Gastrocnemius medialis (tissue), 4 donors: ENCODE data around the gene MYOCD. TPM values are rescaled to one million over a fixed set of nuclear protein-coding genes. Genes with fewer than 3 reads are reported as not detected.

Experiments
- ATAC-seq, 2 donors: fragments of 150-250 bp; one replicate each; pipeline ENCODE4 v1.9.1; 2016
- DNase-seq, 2 donors: peaks; one replicate each; pipeline ENCODE4 v3.0.0-alpha.2; 2019
- H3K27ac ChIP-seq, 4 donors: fragments of 200-600 bp; sonication (generic); 1 replicate in 1 of 4; 2 replicates in 3 of 4; pipeline ENCODE4 v1.5.1; 2016 to 2018; ENCODE audit warnings: mild to moderate bottlenecking in 2 of 4, moderate library complexity in 1 of 4
- H3K27me3 ChIP-seq, 3 donors: fragments of 200-600 bp; sonication (generic) in 2 of 3; 1 replicate in 1 of 3; 2 replicates in 2 of 3; pipeline versions ENCODE4 v1.5.1 to v1.6.0; 2016 to 2019; ENCODE audit warnings: mild to moderate bottlenecking in 1 of 3, moderate library complexity in 1 of 3
- H3K36me3 ChIP-seq, 2 donors: fragments of 200-600 bp; sonication (generic) in 1 of 2; one replicate each; pipeline ENCODE4 v1.5.1; 2017 to 2018
- H3K4me1 ChIP-seq, 2 donors: fragments of 200-600 bp; sonication (generic) in 1 of 2; one replicate each; pipeline ENCODE4 v1.5.1; 2016 to 2017; ENCODE audit warnings: mild to moderate bottlenecking in 2 of 2
- H3K4me3 ChIP-seq, 4 donors: fragments of 200-600 bp; sonication (generic) in 3 of 4; 1 replicate in 1 of 4; 2 replicates in 3 of 4; pipeline ENCODE4 v1.5.1; 2016 to 2019; ENCODE audit warnings: mild to moderate bottlenecking in 2 of 4
- H3K9me3 ChIP-seq, 3 donors: fragments of 200-600 bp; sonication (generic) in 2 of 3; 1 replicate in 1 of 3; 2 replicates in 2 of 3; pipeline ENCODE4 v1.5.1; 2016 to 2019
- POLR2A ChIP-seq, 2 donors: fragments of 450-650 bp; IDR thresholded peaks; one replicate each; pipeline ENCODE4 v1.6.1; 2017; ENCODE audit warnings: antibody characterized with exemption in 2 of 2, mild to moderate bottlenecking in 2 of 2, moderate library complexity in 2 of 2
- in situ Hi-C, 4 donors: fragments of 200-750 bp; cut with MboI; loops; one replicate each; pipeline versions ENCODE4 v1.15.0 to v1.8.0; 2017; ENCODE audit warnings: low sequenced_read_pairs in 4 of 4
- intact Hi-C: fragments of 100-400 bp; cut with DNase I; formaldehyde crosslinking; loops from one replicate; pipeline ENCODE4 v1.15.1; 2023; ENCODE audit warnings: low total_unique reads
- total RNA-seq, 4 donors: library from RNA; depleted of rRNA; stranded (reverse); fragments of >200 nt; gene quantifications; one replicate each; pipeline versions ENCODE4 v1.1.0 to v1.2.3, GENCODE V29; 2016
- TF ChIP-seq, protein P1 (sequence below), 5 experiments: fragments of 450-650 bp in 3 of 5; fragments of 200-600 bp in 2 of 5; sonication (generic) in 2 of 5; IDR thresholded peaks in 4 of 5; conservative IDR thresholded peaks in 1 of 5; 1 replicate in 4 of 5; 2 replicates in 1 of 5; pipeline ENCODE4 v1.5.1; 2016 to 2019; ENCODE audit warnings: antibody characterized with exemption in 5 of 5, mild to moderate bottlenecking in 3 of 5, moderate library complexity in 3 of 5

MYOCD gene
- total RNA-seq, 4 donors from 2014 or later, result 0.36 to 2.7 (median 1.2) TPM

DNA sequence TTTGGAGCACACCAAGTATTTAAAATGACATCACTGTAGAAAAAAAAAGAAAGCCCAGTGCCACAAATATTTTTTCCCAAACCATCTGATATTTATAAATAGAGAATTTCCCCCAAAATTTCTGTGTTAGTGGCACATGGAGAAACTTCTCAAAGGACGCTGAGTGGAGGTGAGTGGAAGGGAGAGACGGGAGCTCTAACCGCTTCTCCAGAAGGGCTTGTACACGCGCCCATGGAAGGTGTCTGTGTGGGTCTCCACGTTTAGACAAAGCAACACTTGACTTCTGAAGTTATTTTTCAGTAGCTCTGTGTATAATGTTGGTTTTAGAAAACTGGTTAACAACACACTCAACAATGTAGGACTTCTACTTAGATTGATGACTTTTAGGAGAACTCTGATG is 1.0 kb downstream of the MYOCD start:
- no peaks in the 10 kb centered on the region for H3K9me3 ChIP-seq
- intact Hi-C loops (loop anchor here (5.0 kb wide), 1 partner anchor 409 kb away; no protein-coding TSS in a partner anchor), in situ Hi-C loops (loop anchor here in 1 of 4 donors (25.0 kb wide), 1 partner anchor 104 kb away; no protein-coding TSS in a partner anchor)
- H3K27ac ChIP-seq, result peak overlapping the region in 2 of 4 donors; percentile 21 to 52
- peak overlapping the region in 3 of 4 donors; percentile 49 to 57 (median 52) for H3K4me3 ChIP-seq
- no peaks in the 10 kb centered on the region for H3K4me1 ChIP-seq
- TF ChIP-seq, protein P1, sequence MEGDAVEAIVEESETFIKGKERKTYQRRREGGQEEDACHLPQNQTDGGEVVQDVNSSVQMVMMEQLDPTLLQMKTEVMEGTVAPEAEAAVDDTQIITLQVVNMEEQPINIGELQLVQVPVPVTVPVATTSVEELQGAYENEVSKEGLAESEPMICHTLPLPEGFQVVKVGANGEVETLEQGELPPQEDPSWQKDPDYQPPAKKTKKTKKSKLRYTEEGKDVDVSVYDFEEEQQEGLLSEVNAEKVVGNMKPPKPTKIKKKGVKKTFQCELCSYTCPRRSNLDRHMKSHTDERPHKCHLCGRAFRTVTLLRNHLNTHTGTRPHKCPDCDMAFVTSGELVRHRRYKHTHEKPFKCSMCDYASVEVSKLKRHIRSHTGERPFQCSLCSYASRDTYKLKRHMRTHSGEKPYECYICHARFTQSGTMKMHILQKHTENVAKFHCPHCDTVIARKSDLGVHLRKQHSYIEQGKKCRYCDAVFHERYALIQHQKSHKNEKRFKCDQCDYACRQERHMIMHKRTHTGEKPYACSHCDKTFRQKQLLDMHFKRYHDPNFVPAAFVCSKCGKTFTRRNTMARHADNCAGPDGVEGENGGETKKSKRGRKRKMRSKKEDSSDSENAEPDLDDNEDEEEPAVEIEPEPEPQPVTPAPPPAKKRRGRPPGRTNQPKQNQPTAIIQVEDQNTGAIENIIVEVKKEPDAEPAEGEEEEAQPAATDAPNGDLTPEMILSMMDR (IDR thresholded peaks at IDR 0.05 in 4 of 5, conservative IDR thresholded peaks at IDR 0.05 in 1 of 5), result no peak
- TF ChIP-seq POLR2A (IDR thresholded peaks at IDR 0.05), result no peak
- peaks cover 16 to 30% (median 28%) of the 10 kb centered on the region in 3 donors for H3K27me3 ChIP-seq
- no peaks in the 10 kb centered on the region for H3K36me3 ChIP-seq
- DNase-seq, result no peak
- no peak for ATAC-seq

DNA sequence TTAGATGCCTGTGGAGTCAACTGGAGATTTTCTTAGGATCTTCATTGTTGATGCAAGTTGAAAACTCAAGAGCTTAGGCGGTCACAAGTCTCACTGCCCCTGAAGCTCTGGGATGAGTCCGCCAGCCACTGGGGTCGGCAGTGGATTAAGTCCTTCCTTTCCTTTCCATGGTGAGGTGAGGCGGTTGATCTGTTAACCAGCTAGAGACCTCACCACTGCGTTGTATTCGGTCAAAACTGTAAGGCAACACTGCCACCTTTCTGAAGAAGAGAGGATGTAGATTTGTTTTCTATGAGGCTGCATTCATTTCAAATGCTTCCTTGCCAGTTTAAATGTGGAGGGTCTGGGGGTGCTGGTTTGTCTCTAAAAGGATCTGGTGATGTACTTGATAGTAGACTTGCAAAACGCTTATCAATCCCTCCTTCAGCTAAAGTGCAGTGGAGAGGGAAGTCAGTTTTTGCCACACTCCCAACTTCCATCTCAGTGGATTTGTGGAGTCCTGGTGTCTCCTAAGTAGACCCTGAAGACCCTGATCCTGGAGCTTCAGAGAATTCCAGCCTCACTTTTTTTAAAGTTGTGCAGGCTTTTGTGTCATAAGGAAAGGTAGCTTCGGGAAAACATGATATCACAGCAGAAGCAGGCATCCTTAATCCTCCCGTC is 1.7 kb downstream of the MYOCD start:
- Histone ChIP-seq H3K4me3 (peak overlapping the region in 1 of 4 donors; percentile 52), H3K36me3 (no peaks in the 10 kb centered on the region), H3K9me3 (no peaks in the 10 kb centered on the region), H3K27me3 (peaks cover 16 to 30% (median 28%) of the 10 kb centered on the region in 3 donors), H3K4me1 (no peaks in the 10 kb centered on the region), H3K27ac (peak overlapping the region in 2 of 4 donors; percentile 21 to 52)
- in situ Hi-C loops, result loop anchor here in 1 of 4 donors (25.0 kb wide), 1 partner anchor 105 kb away; no protein-coding TSS in a partner anchor
- TF ChIP-seq, protein P1 (IDR thresholded peaks at IDR 0.05 in 4 of 5, conservative IDR thresholded peaks at IDR 0.05 in 1 of 5), result peak in 1 of 5 experiments; percentile 21
- no peak for TF ChIP-seq POLR2A (IDR thresholded peaks at IDR 0.05)
- ATAC-seq (no peak), DNase-seq (no peak)
- intact Hi-C loops, result loop anchor here (5.0 kb wide), 1 partner anchor 410 kb away; no protein-coding TSS in a partner anchor

DNA sequence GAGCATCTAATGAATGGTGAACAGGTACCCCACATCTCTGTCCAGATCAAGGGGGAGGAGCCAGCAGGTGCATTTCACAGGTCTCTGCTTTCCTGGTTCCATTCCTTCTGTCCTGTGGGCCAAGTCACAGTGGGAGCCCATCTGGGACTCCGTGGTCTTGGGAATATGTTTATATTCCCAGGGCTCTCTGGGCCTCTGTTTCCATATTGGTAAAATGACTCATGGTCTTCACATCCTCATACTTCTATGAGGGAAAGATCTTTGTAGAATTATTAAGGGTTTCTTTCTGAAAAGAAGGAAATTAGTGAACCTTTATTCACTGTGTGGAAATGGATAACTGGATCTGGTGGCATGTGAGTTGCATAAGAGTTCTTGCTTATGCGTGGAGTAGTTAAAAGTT is 6.2 kb downstream of the MYOCD start:
- H3K4me3 ChIP-seq, result no peak overlapping the region
- no peaks in the 10 kb centered on the region for H3K9me3 ChIP-seq
- H3K36me3 ChIP-seq, result no peaks in the 10 kb centered on the region
- in situ Hi-C loops (loop anchor here in 1 of 4 donors (25.0 kb wide), 1 partner anchor 110 kb away; no protein-coding TSS in a partner anchor), intact Hi-C loops (no loop called here)
- DNase-seq (no peak), ATAC-seq (no peak)
- H3K27me3 ChIP-seq, result peaks cover 0 to 4% (median 2%) of the 10 kb centered on the region in 3 donors
- H3K4me1 ChIP-seq, result no peaks in the 10 kb centered on the region
- no peak overlapping the region for H3K27ac ChIP-seq
- TF ChIP-seq, protein P1 (IDR thresholded peaks at IDR 0.05 in 4 of 5, conservative IDR thresholded peaks at IDR 0.05 in 1 of 5), result no peak
- TF ChIP-seq POLR2A (IDR thresholded peaks at IDR 0.05), result no peak

DNA sequence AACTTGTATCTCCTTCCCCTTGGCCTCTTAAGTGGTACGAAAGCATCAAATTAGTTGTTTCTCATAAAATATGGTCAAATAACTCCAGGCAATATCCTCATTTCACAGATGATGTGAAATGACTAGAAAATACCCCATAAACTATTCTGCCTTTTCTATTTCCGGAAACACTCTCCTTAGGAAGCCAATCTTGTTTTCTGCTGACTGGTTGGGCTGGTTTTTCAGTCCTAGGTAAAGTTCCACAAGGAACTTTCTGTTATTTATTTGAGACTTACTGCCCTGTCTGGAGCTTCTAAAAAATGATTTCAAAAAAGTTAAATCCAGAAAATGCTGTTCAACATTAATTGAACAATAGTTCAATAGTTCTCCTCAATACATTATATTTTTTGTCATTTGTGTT is 7.3 kb downstream of the MYOCD start:
- Histone ChIP-seq H3K9me3 (no peaks in the 10 kb centered on the region), H3K36me3 (no peaks in the 10 kb centered on the region), H3K27ac (no peak overlapping the region), H3K27me3 (peaks cover 0 to 2% (median 0%) of the 10 kb centered on the region in 3 donors), H3K4me3 (no peak overlapping the region), H3K4me1 (no peaks in the 10 kb centered on the region)
- in situ Hi-C loops (loop anchor here in 1 of 4 donors (25.0 kb wide), 1 partner anchor 111 kb away; no protein-coding TSS in a partner anchor), intact Hi-C loops (no loop called here)
- no peak for ATAC-seq
- TF ChIP-seq, protein P1 (IDR thresholded peaks at IDR 0.05 in 4 of 5, conservative IDR thresholded peaks at IDR 0.05 in 1 of 5), result no peak
- no peak for TF ChIP-seq POLR2A (IDR thresholded peaks at IDR 0.05)
- no peak for DNase-seq
